ENCODE measurements around the gene ADAMTSL3. TPM values are rescaled to one million over a fixed set of nuclear protein-coding genes. Genes with fewer than 3 reads are reported as not detected.

Gene ADAMTSL3
- total RNA-seq, 1 experiment from 2014 or later, result 0.07 TPM

DNA sequence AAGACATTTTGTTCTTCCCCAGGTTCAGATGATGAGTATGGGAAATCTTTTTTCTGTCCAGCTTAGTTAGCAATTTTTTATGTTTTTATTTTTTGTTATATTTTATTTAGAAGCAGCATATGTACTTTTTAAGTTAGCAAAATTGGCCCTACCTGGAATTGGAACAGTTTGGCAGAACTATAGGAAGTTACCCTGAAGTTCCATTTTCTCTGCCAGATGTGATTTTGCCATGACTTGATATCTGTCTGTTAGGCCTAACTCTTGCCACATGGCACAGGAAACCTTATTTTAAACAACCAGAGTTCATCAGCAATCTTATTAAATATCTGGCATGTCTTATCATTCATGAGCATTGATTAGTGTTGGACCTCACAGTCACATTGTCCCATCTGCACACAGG lies 67.1 kb downstream of the ADAMTSL3 start:
- H3K36me3 Mint-ChIP-seq (ENCODE audit: insufficient read depth, unreplicated experiment), result no peaks in the 10 kb centered on the region

DNA sequence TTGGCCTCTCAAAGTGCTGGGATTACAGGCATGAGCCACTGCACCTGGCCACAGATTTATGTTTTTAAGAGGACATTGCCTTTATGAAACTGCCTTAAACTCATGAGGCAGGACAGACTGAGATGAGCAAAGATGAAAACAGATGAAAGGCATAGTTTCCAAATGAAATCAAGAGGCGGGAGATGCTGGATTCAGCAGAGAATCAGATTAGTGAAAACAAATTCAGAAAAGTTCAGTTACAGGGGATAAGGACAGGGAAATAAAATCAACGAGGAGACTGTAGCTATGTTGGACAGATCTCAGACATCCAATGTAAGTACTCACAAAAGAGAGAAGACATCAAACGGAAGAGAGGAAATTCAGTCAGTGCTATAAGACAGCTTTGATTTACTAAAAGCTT lies 68.1 kb downstream of the ADAMTSL3 start:
- Mint-ChIP-seq H3K4me1 (ENCODE audit: low read depth, unreplicated experiment) (no peaks in the 10 kb centered on the region), H3K27me3 (ENCODE audit: insufficient read depth, unreplicated experiment) (peaks cover 5% of the 10 kb centered on the region), H3K9me3 (ENCODE audit: unreplicated experiment) (no peaks in the 10 kb centered on the region), H3K36me3 (ENCODE audit: insufficient read depth, unreplicated experiment) (no peaks in the 10 kb centered on the region), H3K27ac (ENCODE audit: unreplicated experiment) (no peak overlapping the region), H3K4me3 (ENCODE audit: unreplicated experiment) (no peak overlapping the region)
- TF ChIP-seq, protein P1, sequence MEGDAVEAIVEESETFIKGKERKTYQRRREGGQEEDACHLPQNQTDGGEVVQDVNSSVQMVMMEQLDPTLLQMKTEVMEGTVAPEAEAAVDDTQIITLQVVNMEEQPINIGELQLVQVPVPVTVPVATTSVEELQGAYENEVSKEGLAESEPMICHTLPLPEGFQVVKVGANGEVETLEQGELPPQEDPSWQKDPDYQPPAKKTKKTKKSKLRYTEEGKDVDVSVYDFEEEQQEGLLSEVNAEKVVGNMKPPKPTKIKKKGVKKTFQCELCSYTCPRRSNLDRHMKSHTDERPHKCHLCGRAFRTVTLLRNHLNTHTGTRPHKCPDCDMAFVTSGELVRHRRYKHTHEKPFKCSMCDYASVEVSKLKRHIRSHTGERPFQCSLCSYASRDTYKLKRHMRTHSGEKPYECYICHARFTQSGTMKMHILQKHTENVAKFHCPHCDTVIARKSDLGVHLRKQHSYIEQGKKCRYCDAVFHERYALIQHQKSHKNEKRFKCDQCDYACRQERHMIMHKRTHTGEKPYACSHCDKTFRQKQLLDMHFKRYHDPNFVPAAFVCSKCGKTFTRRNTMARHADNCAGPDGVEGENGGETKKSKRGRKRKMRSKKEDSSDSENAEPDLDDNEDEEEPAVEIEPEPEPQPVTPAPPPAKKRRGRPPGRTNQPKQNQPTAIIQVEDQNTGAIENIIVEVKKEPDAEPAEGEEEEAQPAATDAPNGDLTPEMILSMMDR (IDR thresholded peaks at IDR 0.05; ENCODE audit: insufficient read depth in 1 of 2, low read depth in 1 of 2, low read length in 1 of 2, severe bottlenecking in 1 of 2, unreplicated experiment in 1 of 2), result no peak
- Histone ChIP-seq H3K9me3 (no peaks in the 10 kb centered on the region), H3K27me3 (replicated peaks; ENCODE audit: control insufficient read depth, insufficient read depth, low read length) (no peaks in the 10 kb centered on the region), H3K4me1 (no peaks in the 10 kb centered on the region), H3K36me3 (ENCODE audit: control insufficient read depth, insufficient read depth, low read length) (no peaks in the 10 kb centered on the region), H3K4me3 (ENCODE audit: low read depth, low read length) (no peak overlapping the region)
- BruUV-seq (replicated peaks), result no TSS peak
- CTCF ChIA-PET, result no interaction called here
- DNase-seq, result no peak
- POLR2A ChIA-PET, result no interaction called here
- intact Hi-C loops (cut with micrococcal nuclease; ENCODE audit: unreplicated experiment), result no loop called here

More for the DNA sequence above, 67.1 kb downstream of the ADAMTSL3 start:
- H3K4me1 Mint-ChIP-seq (ENCODE audit: low read depth, unreplicated experiment), result no peaks in the 10 kb centered on the region
- no peak overlapping the region for H3K4me3 Mint-ChIP-seq (ENCODE audit: unreplicated experiment)
- Histone ChIP-seq H3K4me1 (no peaks in the 10 kb centered on the region), H3K4me3 (ENCODE audit: low read depth, low read length) (no peak overlapping the region), H3K36me3 (ENCODE audit: control insufficient read depth, insufficient read depth, low read length) (no peaks in the 10 kb centered on the region), H3K9me3 (no peaks in the 10 kb centered on the region), H3K27me3 (replicated peaks; ENCODE audit: control insufficient read depth, insufficient read depth, low read length) (no peaks in the 10 kb centered on the region)
- no peaks in the 10 kb centered on the region for H3K9me3 Mint-ChIP-seq (ENCODE audit: unreplicated experiment)
- ChIA-PET POLR2A (no interaction called here), CTCF (no interaction called here)
- no peak overlapping the region for H3K27ac Mint-ChIP-seq (ENCODE audit: unreplicated experiment)
- BruUV-seq (replicated peaks), result no TSS peak
- intact Hi-C loops (cut with micrococcal nuclease; ENCODE audit: unreplicated experiment), result no loop called here
- no peak for DNase-seq
- peaks cover 5% of the 10 kb centered on the region for H3K27me3 Mint-ChIP-seq (ENCODE audit: insufficient read depth, unreplicated experiment)
- TF ChIP-seq, protein P1 (IDR thresholded peaks at IDR 0.05; ENCODE audit: insufficient read depth in 1 of 2, low read depth in 1 of 2, low read length in 1 of 2, severe bottlenecking in 1 of 2, unreplicated experiment in 1 of 2), result no peak

DNA sequence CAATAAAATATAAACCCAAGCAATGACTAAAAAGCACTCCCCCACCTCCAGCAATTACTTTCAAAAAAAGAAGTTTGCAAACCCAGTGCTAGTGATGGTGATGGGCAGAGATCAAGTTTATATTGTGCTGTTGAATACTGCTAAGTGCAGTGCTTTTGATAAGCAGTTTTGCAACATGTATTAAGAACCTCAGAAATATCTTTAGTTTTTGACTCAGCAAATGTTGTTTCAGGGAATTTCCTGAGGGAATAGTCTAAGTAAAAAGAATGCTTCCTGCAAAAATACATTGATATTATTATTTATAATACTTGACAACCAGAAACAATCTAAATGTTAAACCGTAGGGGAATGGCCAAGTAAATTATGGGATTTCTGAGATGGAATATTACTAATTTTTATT lies 69.3 kb downstream of the ADAMTSL3 start:
- intact Hi-C loops (cut with micrococcal nuclease; ENCODE audit: unreplicated experiment), result no loop called here
- H3K4me3 ChIP-seq (ENCODE audit: low read depth, low read length), result no peak overlapping the region
- H3K27ac Mint-ChIP-seq (ENCODE audit: unreplicated experiment), result no peak overlapping the region
- no peaks in the 10 kb centered on the region for H3K36me3 ChIP-seq (ENCODE audit: control insufficient read depth, insufficient read depth, low read length)
- H3K4me1 ChIP-seq, result no peaks in the 10 kb centered on the region
- POLR2A ChIA-PET, result no interaction called here
- BruUV-seq (replicated peaks), result no TSS peak
- no peaks in the 10 kb centered on the region for H3K9me3 Mint-ChIP-seq (ENCODE audit: unreplicated experiment)
- no peaks in the 10 kb centered on the region for H3K9me3 ChIP-seq
- no peaks in the 10 kb centered on the region for H3K27me3 ChIP-seq (replicated peaks; ENCODE audit: control insufficient read depth, insufficient read depth, low read length)
- DNase-seq, result no peak
- H3K4me3 Mint-ChIP-seq (ENCODE audit: unreplicated experiment), result no peak overlapping the region
- H3K27me3 Mint-ChIP-seq (ENCODE audit: insufficient read depth, unreplicated experiment), result peaks cover 9% of the 10 kb centered on the region
- TF ChIP-seq, protein P1 (IDR thresholded peaks at IDR 0.05; ENCODE audit: insufficient read depth in 1 of 2, low read depth in 1 of 2, low read length in 1 of 2, severe bottlenecking in 1 of 2, unreplicated experiment in 1 of 2), result no peak
- H3K4me1 Mint-ChIP-seq (ENCODE audit: low read depth, unreplicated experiment), result no peaks in the 10 kb centered on the region
- CTCF ChIA-PET, result no interaction called here
- H3K36me3 Mint-ChIP-seq (ENCODE audit: insufficient read depth, unreplicated experiment), result no peaks in the 10 kb centered on the region

All from Caco-2 (cell line).